Liver (tissue), 3 donors: ENCODE data around the gene ETFA.

Source experiments
- ATF3 ChIP-seq: IDR thresholded peaks from 2 replicates; pipeline ENCODE4 v1.6.1; 2016; ENCODE audit warnings: antibody characterized with exemption
- CTCF ChIP-seq: fragments of 150-350 bp; IDR thresholded peaks from 2 replicates; pipeline ENCODE4 v1.5.1; 2017; ENCODE audit warnings: improper control_type of control experiment, low read depth, low read length; ENCODE audit not compliant: missing input control
- HNF4G ChIP-seq: IDR thresholded peaks from 2 replicates; pipeline ENCODE4 v1.6.1; 2016; ENCODE audit warnings: antibody characterized with exemption
- JUND ChIP-seq, 2 donors: IDR thresholded peaks; 2 replicates each; pipeline ENCODE4 v1.6.1; 2016; ENCODE audit warnings: antibody characterized with exemption in 2 of 2
- MAX ChIP-seq: IDR thresholded peaks from 2 replicates; pipeline ENCODE4 v1.6.1; 2016; ENCODE audit warnings: antibody characterized with exemption
- NR2F2 ChIP-seq: IDR thresholded peaks from 2 replicates; pipeline ENCODE4 v1.6.1; 2016; ENCODE audit warnings: antibody characterized with exemption
- RAD21 ChIP-seq, 2 donors: IDR thresholded peaks; 2 replicates each; pipeline ENCODE4 v1.6.1; 2016; ENCODE audit warnings: antibody characterized with exemption in 2 of 2, mild to moderate bottlenecking in 2 of 2
- REST ChIP-seq: IDR thresholded peaks from 2 replicates; pipeline ENCODE4 v1.6.1; 2016; ENCODE audit warnings: antibody characterized with exemption, mild to moderate bottlenecking
- SP1 ChIP-seq: IDR thresholded peaks from 2 replicates; pipeline ENCODE4 v1.6.1; 2018; ENCODE audit warnings: antibody characterized with exemption, mild to moderate bottlenecking
- TAF1 ChIP-seq: conservative IDR thresholded peaks from 2 replicates; pipeline ENCODE4 v1.6.1; 2016; ENCODE audit warnings: antibody characterized with exemption, mild to moderate bottlenecking
- YY1 ChIP-seq: IDR thresholded peaks from 2 replicates; pipeline ENCODE4 v1.6.1; 2016; ENCODE audit warnings: antibody characterized with exemption, mild to moderate bottlenecking
- ZBTB33 ChIP-seq: IDR thresholded peaks from 2 replicates; pipeline ENCODE4 v1.6.1; 2016; ENCODE audit warnings: antibody characterized with exemption
- donor health status: healthy.
- donor health status: healthy.

- TF ChIP-seq CTCF (no peak), JUND (IDR thresholded peaks at IDR 0.05) (no peak), YY1 (no peak), TAF1 (no peak), MAX (no peak), SP1 (no peak), REST (no peak), NR2F2 (no peak), ATF3 (no peak), HNF4G (no peak), RAD21 (IDR thresholded peaks at IDR 0.05) (no peak), ZBTB33 (no peak)
These were observed 95.6 kb downstream of the ETFA start for GRCh38 chr15:76215634-76216033.
